Endothelial cell of umbilical vein (primary cell): ENCODE measurements around the gene GRIN3B. TPM values are rescaled to one million over a fixed set of nuclear protein-coding genes. Genes with fewer than 3 reads are reported as not detected.

Experiments
- BruUV-seq: library from RNA; stranded (reverse); fragments of 400-500 nt; replicated peaks from 2 replicates; lab custom pipeline; 2021; lab: Mats Ljungman, UMichigan
- CTCF ChIA-PET: fragments of 300-600, 350-600 bp; sonication (Branson Sonifier 250); formaldehyde crosslinking; loops from one replicate; lab custom pipeline; 2021; ENCODE audit warnings: antibody characterized with exemption, inconsistent platforms; lab: Charles Lee
- POLR2A ChIA-PET: fragments of 300-600, 350-600 bp; sonication (Branson Sonifier 250); formaldehyde crosslinking; loops from one replicate; lab custom pipeline; 2021; ENCODE audit warnings: antibody characterized with exemption, inconsistent platforms; lab: Charles Lee
- DNase-seq: peaks from one replicate; pipeline ENCODE4 v3.0.0-alpha.2; 2011; ENCODE audit warnings: low read depth, low spot score
- FAIRE-seq: peaks from 2 replicates; lab custom pipeline; 2011; peaks lifted over from hg19 to GRCh38; lab: Jason Lieb, UNC
- H2AFZ ChIP-seq: 2 replicates; pipeline ENCODE4 v1.6.0; 2012; ENCODE audit warnings: low read depth, low read length, control low read depth, inconsistent platforms
- H3K27ac ChIP-seq: 2 replicates; pipeline ENCODE4 v1.5.1; 2011; ENCODE audit warnings: low read depth, mild to moderate bottlenecking, control low read depth, low read length, moderate library complexity; ENCODE audit not compliant: insufficient read depth
- H3K27me3 ChIP-seq, 2 experiments: 2 replicates each; pipeline versions ENCODE4 v1.6.0 to v1.6.1; 2011; ENCODE audit warnings: low read length in 2 of 2, mixed read lengths in 1 of 2; ENCODE audit not compliant: control insufficient read depth in 2 of 2, insufficient read depth in 2 of 2
- H3K36me3 ChIP-seq, 2 experiments: 2 replicates in 1 of 2; 3 replicates in 1 of 2; pipeline ENCODE4 v1.5.1; 2011; ENCODE audit warnings: low read length in 2 of 2, mild to moderate bottlenecking in 1 of 2, moderate library complexity in 1 of 2; ENCODE audit not compliant: control insufficient read depth in 2 of 2, insufficient read depth in 2 of 2; ENCODE audit errors: extremely low read depth in 1 of 2
- H3K4me1 ChIP-seq: 3 replicates; pipeline ENCODE4 v1.5.1; 2011; ENCODE audit warnings: mild to moderate bottlenecking, low read length; ENCODE audit not compliant: control insufficient read depth, insufficient read depth; ENCODE audit errors: extremely low read depth
- H3K4me2 ChIP-seq: 2 replicates; pipeline ENCODE4 v1.6.1; 2011; ENCODE audit warnings: low read length, control low read depth, mixed read lengths; ENCODE audit not compliant: insufficient read depth
- H3K4me3 ChIP-seq, 3 experiments: fragments of 200-600 bp in 1 of 3; sonication (generic), shearing (Covaris generic) in 1 of 3; replicated peaks in 1 of 3; 2 replicates each; pipeline ENCODE4 v1.5.1; 2011 to 2016; ENCODE audit warnings: control low read depth in 3 of 3, low read length in 3 of 3, mild to moderate bottlenecking in 2 of 3, inconsistent platforms in 1 of 3, low read depth in 1 of 3, moderate library complexity in 1 of 3; ENCODE audit not compliant: insufficient read depth in 1 of 3
- H3K79me2 ChIP-seq: 2 replicates; pipeline ENCODE4 v1.6.0; 2012; ENCODE audit warnings: low read length, inconsistent platforms; ENCODE audit not compliant: control insufficient read depth, insufficient read depth
- H3K9ac ChIP-seq: replicated peaks from 2 replicates; pipeline ENCODE3; 2011; ENCODE audit warnings: low read length, control low read depth; ENCODE audit not compliant: insufficient read depth; ENCODE audit errors: extremely low read depth
- H3K9me1 ChIP-seq: replicated peaks from 3 replicates; pipeline ENCODE4 v1.6.0; 2011; ENCODE audit warnings: mild to moderate bottlenecking, low read length; ENCODE audit not compliant: control insufficient read depth, insufficient read depth; ENCODE audit errors: extremely low read depth
- H3K9me3 ChIP-seq: replicated peaks from 2 replicates; pipeline ENCODE4 v1.5.1; 2012; ENCODE audit warnings: low read length, inconsistent platforms; ENCODE audit not compliant: control insufficient read depth, insufficient read depth
- H4K20me1 ChIP-seq: replicated peaks from 2 replicates; pipeline ENCODE3; 2011; ENCODE audit warnings: mild to moderate bottlenecking, low read length; ENCODE audit not compliant: control insufficient read depth, insufficient read depth; ENCODE audit errors: extremely low read depth
- EZH2 ChIP-seq: IDR thresholded peaks from 2 replicates; pipeline ENCODE4 v1.6.1; 2012; ENCODE audit warnings: borderline replicate concordance, low read depth, mild to moderate bottlenecking, moderate library complexity, low read length, inconsistent platforms; ENCODE audit not compliant: severe bottlenecking
- FOS ChIP-seq: IDR thresholded peaks from 2 replicates; pipeline ENCODE4 v1.6.1; 2011; ENCODE audit warnings: mild to moderate bottlenecking, low read length, moderate library complexity, borderline replicate concordance; ENCODE audit not compliant: insufficient read depth
- GATA2 ChIP-seq: IDR thresholded peaks from 2 replicates; pipeline ENCODE4 v1.7.0; 2011; ENCODE audit warnings: low read depth, mild to moderate bottlenecking, moderate library complexity, mixed read lengths, low read length; ENCODE audit not compliant: insufficient read length, insufficient read depth
- JUN ChIP-seq: IDR thresholded peaks from 2 replicates; pipeline ENCODE4 v1.6.1; 2011; ENCODE audit warnings: borderline replicate concordance, low read depth; ENCODE audit not compliant: insufficient read length, insufficient read depth
- MYC ChIP-seq: IDR thresholded peaks from one replicate; pipeline ENCODE4 v1.6.1; 2011; ENCODE audit warnings: mild to moderate bottlenecking, low read depth, low read length
- POLR2A ChIP-seq: IDR thresholded peaks from 2 replicates; pipeline ENCODE4 v1.6.1; 2012; ENCODE audit warnings: low read depth, mild to moderate bottlenecking, control low read depth, low read length
- POLR2AphosphoS5 ChIP-seq: IDR thresholded peaks from 2 replicates; pipeline ENCODE4 v1.6.1; 2012; ENCODE audit warnings: low read depth, mild to moderate bottlenecking, control low read depth, low read length, moderate library complexity; ENCODE audit not compliant: insufficient read depth
- dilution Hi-C: fragments of 300-500 bp; cut with MboI; formaldehyde crosslinking; loops from one replicate; pipeline ENCODE4 v1.15.0; 2019; ENCODE audit warnings: low sequenced_read_pairs; ENCODE audit not compliant: extremely low pct_ligation_motif_present
- intact Hi-C: fragments of 100-400 bp; cut with micrococcal nuclease; formaldehyde crosslinking; loops from one replicate; pipeline ENCODE4 v1.10.0; 2022
- polyA plus RNA-seq, 4 experiments: library from polyadenylated mRNA; depleted of rRNA in 3 of 4; stranded (reverse) in 3 of 4; unstranded in 1 of 4; fragments of >200 nt; gene quantifications; 2 replicates each; pipeline versions ENCODE4 v1.2.1 to v1.2.3, GENCODE V29; 2011 to 2012; ENCODE audit warnings: missing spikeins in 1 of 4
- total RNA-seq: library from RNA; stranded (reverse); gene quantifications from 2 replicates; pipeline ENCODE4 v1.2.3, GENCODE V29; 2021
- TF ChIP-seq, protein P1 (sequence below): IDR thresholded peaks from 2 replicates; pipeline ENCODE4 v1.6.1; 2011; ENCODE audit not compliant: insufficient read depth, insufficient read length
- TF ChIP-seq, protein P2 (sequence below), 2 donors: IDR thresholded peaks; 1 replicate in 1 of 2; 2 replicates in 1 of 2; pipeline ENCODE4 v1.5.1; 2011; ENCODE audit warnings: low read length in 2 of 2, mild to moderate bottlenecking in 2 of 2, moderate library complexity in 2 of 2, control low read depth in 1 of 2, inconsistent platforms in 1 of 2, low read depth in 1 of 2; ENCODE audit not compliant: insufficient read depth in 1 of 2; ENCODE audit errors: extremely low read depth in 1 of 2

GRIN3B gene
- total and polyA plus RNA-seq, 2 donors (not counting 3 experiments of a cell fraction or from before 2014, with no cell fraction given) = 0.43 to 0.82 TPM

DNA sequence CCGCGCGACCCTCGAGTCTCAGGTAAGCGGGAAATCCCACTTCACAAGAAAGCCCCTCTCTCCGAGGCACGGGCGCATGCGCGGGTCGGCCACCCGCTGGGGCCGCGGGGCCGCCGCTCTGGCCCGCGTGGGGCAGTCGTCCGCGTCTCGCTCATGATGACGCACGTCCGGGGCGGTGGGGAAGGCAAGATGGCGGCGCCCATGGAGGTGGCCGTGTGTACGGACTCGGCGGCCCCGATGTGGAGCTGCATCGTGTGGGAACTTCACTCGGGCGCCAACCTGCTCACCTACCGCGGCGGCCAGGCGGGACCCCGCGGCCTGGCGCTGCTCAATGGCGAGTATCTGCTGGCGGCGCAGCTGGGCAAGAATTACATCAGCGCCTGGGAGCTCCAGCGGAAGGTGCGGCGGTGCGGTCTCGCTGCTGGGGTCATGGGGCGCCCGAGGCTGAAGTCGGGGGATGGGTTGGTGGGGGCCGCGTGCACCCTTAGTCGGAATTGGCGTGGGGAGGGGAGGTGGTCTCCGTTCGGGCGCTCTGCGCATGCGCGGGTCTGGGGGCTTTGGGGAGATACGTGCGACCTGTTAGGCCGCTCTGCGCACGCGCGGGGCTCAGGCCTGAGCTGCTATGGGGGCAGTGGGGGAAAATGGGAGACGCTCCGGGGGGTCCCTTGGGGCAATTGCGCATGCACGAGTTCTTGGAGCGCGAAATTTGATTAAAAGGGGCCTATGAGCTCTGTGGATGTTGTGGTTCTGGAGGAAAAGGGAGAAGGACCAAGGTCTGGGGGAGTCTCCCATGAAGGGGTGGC lies 15.9 kb upstream of the GRIN3B start, which contains the start of gene WDR18:
Gene WDR18 (plus strand): TSS at position 181 of the 803 bp plus-strand sequence. CDS start 9 bp downstream, at position 190.
- TF ChIP-seq MYC = peak; percentile 71
- TF ChIP-seq GATA2 = no peak
- TF ChIP-seq POLR2AphosphoS5 = peak; percentile 80
- TF ChIP-seq EZH2 = no peak
- TF ChIP-seq, protein P1, sequence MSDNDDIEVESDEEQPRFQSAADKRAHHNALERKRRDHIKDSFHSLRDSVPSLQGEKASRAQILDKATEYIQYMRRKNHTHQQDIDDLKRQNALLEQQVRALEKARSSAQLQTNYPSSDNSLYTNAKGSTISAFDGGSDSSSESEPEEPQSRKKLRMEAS = peak; percentile 56
- TF ChIP-seq, protein P2, sequence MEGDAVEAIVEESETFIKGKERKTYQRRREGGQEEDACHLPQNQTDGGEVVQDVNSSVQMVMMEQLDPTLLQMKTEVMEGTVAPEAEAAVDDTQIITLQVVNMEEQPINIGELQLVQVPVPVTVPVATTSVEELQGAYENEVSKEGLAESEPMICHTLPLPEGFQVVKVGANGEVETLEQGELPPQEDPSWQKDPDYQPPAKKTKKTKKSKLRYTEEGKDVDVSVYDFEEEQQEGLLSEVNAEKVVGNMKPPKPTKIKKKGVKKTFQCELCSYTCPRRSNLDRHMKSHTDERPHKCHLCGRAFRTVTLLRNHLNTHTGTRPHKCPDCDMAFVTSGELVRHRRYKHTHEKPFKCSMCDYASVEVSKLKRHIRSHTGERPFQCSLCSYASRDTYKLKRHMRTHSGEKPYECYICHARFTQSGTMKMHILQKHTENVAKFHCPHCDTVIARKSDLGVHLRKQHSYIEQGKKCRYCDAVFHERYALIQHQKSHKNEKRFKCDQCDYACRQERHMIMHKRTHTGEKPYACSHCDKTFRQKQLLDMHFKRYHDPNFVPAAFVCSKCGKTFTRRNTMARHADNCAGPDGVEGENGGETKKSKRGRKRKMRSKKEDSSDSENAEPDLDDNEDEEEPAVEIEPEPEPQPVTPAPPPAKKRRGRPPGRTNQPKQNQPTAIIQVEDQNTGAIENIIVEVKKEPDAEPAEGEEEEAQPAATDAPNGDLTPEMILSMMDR (IDR thresholded peaks at IDR 0.05; ENCODE audit: extremely low read depth in 1 of 2, insufficient read depth in 1 of 2, low read depth in 1 of 2, low read length in 2 of 2) = peak in 1 of 2 donors; percentile 19
- TF ChIP-seq JUN = no peak
- TF ChIP-seq FOS = no peak
- TF ChIP-seq POLR2A = peak; percentile 67
- Histone ChIP-seq H3K79me2 (peaks cover 9% of the 10 kb centered on the region), H4K20me1 (no peaks in the 10 kb centered on the region), H3K4me2 (peak within 1 kb of the TSS; percentile 82), H3K27me3 (no peaks in the 10 kb centered on the region), H3K9me3 (no peaks in the 10 kb centered on the region), H3K36me3 (peaks cover 0 to 10% of the 10 kb centered on the region in 2 experiments), H3K9me1 (no peaks in the 10 kb centered on the region), H2AFZ (peak within 1 kb of the TSS; percentile 85), H3K4me1 (peaks cover 11% of the 10 kb centered on the region), H3K9ac (peak within 1 kb of the TSS; percentile 68), H3K4me3 (peak within 1 kb of the TSS; percentile 79 to 95 (median 83)), H3K27ac (peak within 1 kb of the TSS; percentile 79)
- ChIA-PET CTCF (interaction anchor here (0.7 to 2.3 kb wide), 19 partner anchors 8 to 260 kb away, joined by 3 to 46 read pairs (median 3); no protein-coding TSS in a partner anchor), POLR2A (interaction anchor here (0.5 to 1.7 kb wide), 6 partner anchors 61 to 284 kb away, joined by 3 to 6 read pairs (median 4); partner anchors contain the start of gene CIRBP)
- dilution Hi-C loops (no loop called here), intact Hi-C loops (loop anchor here (1.0 kb wide), 1 partner anchor 37 kb away; the partner anchor contains the start of genes RNU6-2 and TMEM259)
- DNase-seq (peak; percentile 85), FAIRE-seq (peak; percentile 88)
- no TSS peak for BruUV-seq
